IMR-90 (cell line): ENCODE measurements around the gene PNLIP. TPM values are rescaled to one million over a fixed set of nuclear protein-coding genes. Genes with fewer than 3 reads are reported as not detected.

Experiments used
- ATAC-seq: fragments of 200-7000 bp; cut with Tn5 transposase; 2 replicates; pipeline ENCODE4 v1.9.1; 2020; ENCODE audit warnings: low read depth, mild to moderate bottlenecking, moderate library complexity
- BruUV-seq: library from RNA; stranded (reverse); fragments of 400-500 nt; replicated peaks from 2 replicates; lab custom pipeline; 2021; lab: Mats Ljungman, UMichigan
- CTCF ChIA-PET: fragments of 300-600 bp; formaldehyde crosslinking; extraction: SDS; loops from one replicate; lab custom pipeline; 2021; ENCODE audit warnings: antibody characterized with exemption; lab: Yijun Ruan, JAX
- POLR2A ChIA-PET: fragments of 300-600 bp; sonication (Branson Sonifier 250); formaldehyde crosslinking; loops from one replicate; lab custom pipeline; 2022; ENCODE audit warnings: antibody characterized with exemption; ENCODE audit not compliant: unreplicated experiment; lab: Charles Lee
- DNase-seq: peaks from one replicate; pipeline ENCODE4 v3.0.0; 2013
- H2AFZ ChIP-seq: replicated peaks from 2 replicates; pipeline ENCODE3; 2013; ENCODE audit warnings: low read length, mild to moderate bottlenecking; ENCODE audit not compliant: poor library complexity
- H2AK5ac ChIP-seq: 2 replicates; pipeline ENCODE4 v1.6.1; 2013; ENCODE audit warnings: low read depth, low read length, inconsistent platforms
- H2AK9ac ChIP-seq: replicated peaks from 2 replicates; pipeline ENCODE3; 2013; ENCODE audit warnings: mild to moderate bottlenecking, low read depth, low read length, moderate library complexity; ENCODE audit not compliant: poor library complexity
- H2BK120ac ChIP-seq: 2 replicates; pipeline ENCODE4 v1.6.1; 2013; ENCODE audit warnings: low read depth, low read length, inconsistent platforms
- H2BK15ac ChIP-seq: 3 replicates; pipeline ENCODE4 v1.6.1; 2013; ENCODE audit warnings: low read depth, low read length, inconsistent platforms
- H2BK20ac ChIP-seq: 2 replicates; pipeline ENCODE4 v1.6.1; 2013; ENCODE audit warnings: low read depth, mild to moderate bottlenecking, inconsistent platforms, low read length, moderate library complexity
- H2BK5ac ChIP-seq: 2 replicates; pipeline ENCODE4 v1.6.1; 2013; ENCODE audit warnings: mild to moderate bottlenecking, low read depth, low read length, inconsistent platforms; ENCODE audit not compliant: poor library complexity, severe bottlenecking
- H3K14ac ChIP-seq: replicated peaks from 2 replicates; pipeline ENCODE4 v1.6.1; 2013; ENCODE audit warnings: low read depth, low read length, inconsistent platforms
- H3K18ac ChIP-seq: 2 replicates; pipeline ENCODE4 v1.6.1; 2013; ENCODE audit warnings: low read depth, low read length, control low read depth
- H3K23ac ChIP-seq: 2 replicates; pipeline ENCODE4 v1.6.1; 2013; ENCODE audit warnings: low read depth, low read length, inconsistent platforms
- H3K27ac ChIP-seq: 2 replicates; pipeline ENCODE4 v1.5.1; 2013; ENCODE audit warnings: mild to moderate bottlenecking, control low read depth, low read length; ENCODE audit not compliant: insufficient read depth
- H3K27me3 ChIP-seq: 2 replicates; pipeline ENCODE4 v1.6.1; 2013; ENCODE audit warnings: low read length; ENCODE audit not compliant: control insufficient read depth, insufficient read depth
- H3K36me3 ChIP-seq: 2 replicates; pipeline ENCODE4 v1.6.1; 2013; ENCODE audit warnings: low read length, mixed read lengths; ENCODE audit not compliant: control insufficient read depth, insufficient read depth
- H3K4ac ChIP-seq: 2 replicates; pipeline ENCODE4 v1.6.1; 2013; ENCODE audit warnings: low read depth, low read length, inconsistent platforms
- H3K4me1 ChIP-seq: 2 replicates; pipeline ENCODE4 v1.6.1; 2013; ENCODE audit warnings: low read length, mixed read lengths; ENCODE audit not compliant: control insufficient read depth, insufficient read depth
- H3K4me2 ChIP-seq: 2 replicates; pipeline ENCODE4 v1.6.1; 2013; ENCODE audit warnings: low read depth, mild to moderate bottlenecking, control low read depth, low read length, moderate library complexity
- H3K4me3 ChIP-seq: 2 replicates; pipeline ENCODE4 v1.5.1; 2013; ENCODE audit warnings: low read depth, mild to moderate bottlenecking, control low read depth, low read length, moderate library complexity; ENCODE audit not compliant: insufficient read depth
- H3K56ac ChIP-seq: 2 replicates; pipeline ENCODE4 v1.6.1; 2013; ENCODE audit warnings: low read length, inconsistent platforms; ENCODE audit not compliant: insufficient read depth; ENCODE audit errors: extremely low read depth
- H3K79me1 ChIP-seq, 2 experiments: 2 replicates each; pipeline ENCODE4 v1.6.1; 2013; ENCODE audit warnings: low read length in 2 of 2, inconsistent platforms in 1 of 2, low read depth in 1 of 2
- H3K9ac ChIP-seq: 2 replicates; pipeline ENCODE4 v1.6.1; 2013; ENCODE audit warnings: low read depth, low read length, control low read depth
- H3K9me1 ChIP-seq: 2 replicates; pipeline ENCODE4 v1.6.1; 2013; ENCODE audit warnings: low read length, inconsistent platforms; ENCODE audit not compliant: insufficient read depth
- H3K9me3 ChIP-seq: 2 replicates; pipeline ENCODE4 v1.6.1; 2013; ENCODE audit warnings: low read length; ENCODE audit not compliant: control insufficient read depth, insufficient read depth
- H4K20me1 ChIP-seq: 2 replicates; pipeline ENCODE4 v1.6.1; 2013; ENCODE audit warnings: low read length, inconsistent platforms; ENCODE audit not compliant: insufficient read depth
- H4K5ac ChIP-seq: 2 replicates; pipeline ENCODE4 v1.6.1; 2013; ENCODE audit warnings: mild to moderate bottlenecking, low read depth, low read length, control low read depth
- H4K8ac ChIP-seq, 2 experiments: 2 replicates each; pipeline ENCODE4 v1.6.1; 2013; ENCODE audit warnings: low read depth in 2 of 2, low read length in 2 of 2, control low read depth in 1 of 2, inconsistent platforms in 1 of 2
- H4K91ac ChIP-seq: 2 replicates; pipeline ENCODE4 v1.6.1; 2013; ENCODE audit warnings: low read depth, low read length, inconsistent platforms; ENCODE audit not compliant: insufficient read depth
- CEBPB ChIP-seq: IDR thresholded peaks from 2 replicates; pipeline ENCODE4 v1.6.1; 2012; ENCODE audit warnings: low read depth, low read length, improper control_type of control experiment
- CHD1 ChIP-seq: IDR thresholded peaks from 2 replicates; pipeline ENCODE4 v1.6.1; 2012; ENCODE audit warnings: low read depth, low read length, improper control_type of control experiment
- FOS ChIP-seq: fragments of 150-350 bp; IDR thresholded peaks from 2 replicates; pipeline ENCODE4 v1.6.1; 2016; ENCODE audit warnings: low read depth, low read length
- MAZ ChIP-seq: IDR thresholded peaks from 2 replicates; pipeline ENCODE4 v1.6.1; 2012; ENCODE audit warnings: low read depth, mild to moderate bottlenecking, low read length, improper control_type of control experiment, moderate library complexity, borderline replicate concordance
- MXI1 ChIP-seq: IDR thresholded peaks from 2 replicates; pipeline ENCODE4 v1.6.1; 2012; ENCODE audit warnings: low read depth, mild to moderate bottlenecking, low read length, moderate library complexity, borderline replicate concordance
- NFE2L2 ChIP-seq: fragments of 150-350 bp; IDR thresholded peaks from 2 replicates; pipeline ENCODE4 v1.6.1; 2016; ENCODE audit warnings: low read depth, mild to moderate bottlenecking, low read length
- POLR2A ChIP-seq: IDR thresholded peaks from 2 replicates; pipeline ENCODE4 v1.6.1; 2012; ENCODE audit warnings: mild to moderate bottlenecking, low read depth, low read length
- RAD21 ChIP-seq: IDR thresholded peaks from 2 replicates; pipeline ENCODE4 v1.6.1; 2012; ENCODE audit warnings: low read length, improper control_type of control experiment
- SMC3 ChIP-seq: fragments of 150-350 bp; IDR thresholded peaks from 2 replicates; pipeline ENCODE4 v1.6.1; 2016; ENCODE audit warnings: low read depth, mild to moderate bottlenecking, antibody characterized with exemption, low read length, moderate library complexity
- dilution Hi-C: fragments of 300-500 bp; cut with HindIII; formaldehyde crosslinking; loops from one replicate; pipeline ENCODE4 v1.14.3; 2018; ENCODE audit warnings: low sequenced_read_pairs; ENCODE audit not compliant: unreplicated experiment
- in situ Hi-C: fragments of 300-500 bp; cut with MboI; formaldehyde crosslinking; loops from 3 replicates; pipeline ENCODE4 v1.14.3; 2019; ENCODE audit warnings: low sequenced_read_pairs, inconsistent platforms, mixed read lengths
- intact Hi-C: fragments of 100-400 bp; cut with micrococcal nuclease; formaldehyde crosslinking; loops from 2 replicates; pipeline ENCODE4 v1.10.0; 2022
- polyA plus RNA-seq, 3 experiments: library from polyadenylated mRNA; depleted of rRNA; stranded (reverse); fragments of >200 nt; gene quantifications; 2 replicates each; pipeline ENCODE4 v1.2.3, GENCODE V29; 2012; ENCODE audit warnings: low replicate concordance in 1 of 3
- total RNA-seq: library from RNA; depleted of rRNA; stranded (reverse); fragments of >200 nt; gene quantifications from 2 replicates; pipeline ENCODE4 v1.2.3, GENCODE V29; 2012
- TF ChIP-seq, protein P1 (sequence below): fragments of 150-350 bp; IDR thresholded peaks from 2 replicates; pipeline ENCODE4 v1.6.1; 2016; ENCODE audit warnings: low read depth, mild to moderate bottlenecking, low read length, moderate library complexity, borderline replicate concordance
- TF ChIP-seq, protein P2 (sequence below): fragments of 150-350 bp; IDR thresholded peaks from 2 replicates; pipeline ENCODE4 v1.6.1; 2017; ENCODE audit warnings: mild to moderate bottlenecking, antibody characterized with exemption, low read length, low read depth
- TF ChIP-seq, protein P3 (sequence below): conservative IDR thresholded peaks from 2 replicates; pipeline ENCODE4 v1.5.1; 2012; ENCODE audit warnings: mild to moderate bottlenecking, low read depth, low read length, improper control_type of control experiment

PNLIP gene
- total and polyA plus RNA-seq, 2 of the 4 experiments (the other 2 are of a cell fraction), result not detected

DNA sequence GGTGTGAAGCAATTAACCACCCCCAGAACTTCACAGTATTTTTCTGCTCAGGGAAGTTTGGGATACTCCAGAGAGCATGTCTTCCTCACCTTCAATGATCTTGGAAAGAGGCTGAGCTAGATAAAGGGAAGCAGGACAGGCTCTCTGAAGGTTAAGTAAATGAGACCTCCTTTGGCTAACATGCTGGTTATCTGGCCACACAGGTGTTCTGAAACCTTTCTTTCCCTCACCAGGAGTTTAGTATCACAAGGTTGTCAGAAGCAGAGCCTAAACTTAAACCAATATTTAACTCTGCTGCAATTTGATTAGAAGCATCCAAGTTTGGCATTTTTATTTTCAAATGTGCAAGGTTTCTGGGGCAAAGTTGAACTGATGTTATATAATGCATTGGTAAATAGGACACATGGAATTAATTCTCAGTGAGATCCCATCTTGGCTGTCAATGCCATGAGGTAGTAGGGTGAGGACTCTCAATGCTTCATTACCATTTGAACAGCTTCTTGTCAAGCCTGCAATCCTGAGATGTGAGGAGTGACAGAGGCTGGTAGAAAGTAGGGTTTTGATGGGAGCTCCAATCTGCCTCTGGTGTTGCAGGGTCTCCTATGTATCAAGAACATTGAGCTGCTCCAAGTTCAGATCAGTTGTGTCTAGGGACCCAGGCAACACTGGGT is 3.6 kb upstream of the PNLIP start:
- Histone ChIP-seq H2BK120ac (no peak overlapping the region), H4K8ac (no peak overlapping the region), H2BK5ac (no peak overlapping the region), H3K4me1 (no peaks in the 10 kb centered on the region), H3K18ac (no peak overlapping the region), H3K27ac (no peak overlapping the region), H3K56ac (no peak overlapping the region), H3K23ac (no peak overlapping the region), H4K20me1 (no peaks in the 10 kb centered on the region), H4K91ac (no peak overlapping the region), H3K4me2 (no peak overlapping the region), H3K9me3 (no peaks in the 10 kb centered on the region), H3K79me1 (no peaks in the 10 kb centered on the region), H2BK15ac (no peak overlapping the region), H2AK9ac (no peak overlapping the region), H3K9ac (no peak overlapping the region), H2AFZ (no peak overlapping the region), H3K4ac (no peak overlapping the region), H3K14ac (no peak overlapping the region), H2BK20ac (no peak overlapping the region), H3K27me3 (no peaks in the 10 kb centered on the region), H3K4me3 (no peak overlapping the region), H2AK5ac (no peak overlapping the region), H3K9me1 (no peaks in the 10 kb centered on the region), H4K5ac (no peak overlapping the region), H3K36me3 (no peaks in the 10 kb centered on the region)
- dilution Hi-C loops, result no loop called here
- in situ Hi-C loops, result no loop called here
- BruUV-seq, result no TSS peak
- ATAC-seq, result no peak
- ChIA-PET POLR2A (no interaction called here), CTCF (interaction anchor here (0.6 kb wide), 1 partner anchor 20 kb away, joined by 3 read pairs; no protein-coding TSS in a partner anchor)
- intact Hi-C loops, result no loop called here
- DNase-seq, result no peak
- TF ChIP-seq POLR2A (no peak), RAD21 (no peak), MXI1 (no peak), SMC3 (no peak), NFE2L2 (no peak), CHD1 (no peak), MAZ (no peak), FOS (no peak), CEBPB (no peak)
- TF ChIP-seq, protein P1, sequence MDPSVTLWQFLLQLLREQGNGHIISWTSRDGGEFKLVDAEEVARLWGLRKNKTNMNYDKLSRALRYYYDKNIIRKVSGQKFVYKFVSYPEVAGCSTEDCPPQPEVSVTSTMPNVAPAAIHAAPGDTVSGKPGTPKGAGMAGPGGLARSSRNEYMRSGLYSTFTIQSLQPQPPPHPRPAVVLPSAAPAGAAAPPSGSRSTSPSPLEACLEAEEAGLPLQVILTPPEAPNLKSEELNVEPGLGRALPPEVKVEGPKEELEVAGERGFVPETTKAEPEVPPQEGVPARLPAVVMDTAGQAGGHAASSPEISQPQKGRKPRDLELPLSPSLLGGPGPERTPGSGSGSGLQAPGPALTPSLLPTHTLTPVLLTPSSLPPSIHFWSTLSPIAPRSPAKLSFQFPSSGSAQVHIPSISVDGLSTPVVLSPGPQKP, result no peak
- TF ChIP-seq, protein P2, sequence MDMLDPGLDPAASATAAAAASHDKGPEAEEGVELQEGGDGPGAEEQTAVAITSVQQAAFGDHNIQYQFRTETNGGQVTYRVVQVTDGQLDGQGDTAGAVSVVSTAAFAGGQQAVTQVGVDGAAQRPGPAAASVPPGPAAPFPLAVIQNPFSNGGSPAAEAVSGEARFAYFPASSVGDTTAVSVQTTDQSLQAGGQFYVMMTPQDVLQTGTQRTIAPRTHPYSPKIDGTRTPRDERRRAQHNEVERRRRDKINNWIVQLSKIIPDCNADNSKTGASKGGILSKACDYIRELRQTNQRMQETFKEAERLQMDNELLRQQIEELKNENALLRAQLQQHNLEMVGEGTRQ, result no peak
- TF ChIP-seq, protein P3, sequence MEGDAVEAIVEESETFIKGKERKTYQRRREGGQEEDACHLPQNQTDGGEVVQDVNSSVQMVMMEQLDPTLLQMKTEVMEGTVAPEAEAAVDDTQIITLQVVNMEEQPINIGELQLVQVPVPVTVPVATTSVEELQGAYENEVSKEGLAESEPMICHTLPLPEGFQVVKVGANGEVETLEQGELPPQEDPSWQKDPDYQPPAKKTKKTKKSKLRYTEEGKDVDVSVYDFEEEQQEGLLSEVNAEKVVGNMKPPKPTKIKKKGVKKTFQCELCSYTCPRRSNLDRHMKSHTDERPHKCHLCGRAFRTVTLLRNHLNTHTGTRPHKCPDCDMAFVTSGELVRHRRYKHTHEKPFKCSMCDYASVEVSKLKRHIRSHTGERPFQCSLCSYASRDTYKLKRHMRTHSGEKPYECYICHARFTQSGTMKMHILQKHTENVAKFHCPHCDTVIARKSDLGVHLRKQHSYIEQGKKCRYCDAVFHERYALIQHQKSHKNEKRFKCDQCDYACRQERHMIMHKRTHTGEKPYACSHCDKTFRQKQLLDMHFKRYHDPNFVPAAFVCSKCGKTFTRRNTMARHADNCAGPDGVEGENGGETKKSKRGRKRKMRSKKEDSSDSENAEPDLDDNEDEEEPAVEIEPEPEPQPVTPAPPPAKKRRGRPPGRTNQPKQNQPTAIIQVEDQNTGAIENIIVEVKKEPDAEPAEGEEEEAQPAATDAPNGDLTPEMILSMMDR, result no peak
